ENCODE measurements around the gene RAPGEF5. TPM values are rescaled to one million over a fixed set of nuclear protein-coding genes. Genes with fewer than 3 reads are reported as not detected.

Gene RAPGEF5
- total RNA-seq, 6 experiments from 2014 or later: 15.5 to 56.4 (median 27.1) TPM

GRCh38 chr7:22075561-22075960, 281.4 kb downstream of the RAPGEF5 start:
- intact Hi-C loops (cut with DNase I): no loop called here
- Histone ChIP-seq H3K4me3 (no peak overlapping the region), H3K9me3 (no peaks in the 10 kb centered on the region), H3K27ac (no peak overlapping the region), H3K4me1 (no peaks in the 10 kb centered on the region), H3K36me3 (no peaks in the 10 kb centered on the region), H3K27me3 (no peaks in the 10 kb centered on the region)
- TF ChIP-seq POLR2A (IDR thresholded peaks at IDR 0.05) (no peak), CTCF (IDR thresholded peaks at IDR 0.05) (no peak)
- WGBS (ENCODE audit: insufficient coverage, low coverage, low lambda C conversion rate, missing lambda C conversion rate): 57% methylated on average over 2 of the region's 2 CpGs
- no peak for ATAC-seq
- no peak for DNase-seq

GRCh38 chr7:22074897-22075296, 282.1 kb downstream of the RAPGEF5 start:
- H3K4me1 ChIP-seq: no peaks in the 10 kb centered on the region
- no peak overlapping the region for H3K4me3 ChIP-seq
- 57% methylated on average over 3 of the region's 3 CpGs for WGBS (ENCODE audit: insufficient coverage, low coverage, low lambda C conversion rate, missing lambda C conversion rate)
- ATAC-seq (no peak), DNase-seq (no peak)
- no peaks in the 10 kb centered on the region for H3K9me3 ChIP-seq
- intact Hi-C loops (cut with DNase I): no loop called here
- H3K27me3 ChIP-seq: no peaks in the 10 kb centered on the region
- no peak for TF ChIP-seq POLR2A (IDR thresholded peaks at IDR 0.05)
- no peak for TF ChIP-seq CTCF (IDR thresholded peaks at IDR 0.05)
- no peaks in the 10 kb centered on the region for H3K36me3 ChIP-seq
- H3K27ac ChIP-seq: no peak overlapping the region

Small RNA genes lying within 50 kb of the gene (small RNA-seq; reads per million reads assigned to genes)
- gene RNA5SP227: 0 to 0.19 reads per million in 2 experiments

Other genes starting within 250 kb of the RAPGEF5 start
- gene STEAP1B, start 143.0 kb upstream of the RAPGEF5 start, total RNA-seq: under 1 TPM in 2 of 6 experiments, not detected in 4; 0.25 to 0.60 TPM